Prostate gland (tissue), 2 donors: Measurements from ENCODE around the gene LACTBL1.

ENCODE experiments used
- POLR2A ChIP-seq: fragments of 450-650 bp; IDR thresholded peaks from one replicate; pipeline ENCODE4 v1.6.1; 2016; ENCODE audit warnings: antibody characterized with exemption, mild to moderate bottlenecking
- POLR2AphosphoS5 ChIP-seq: sonication (generic); formaldehyde crosslinking; IDR thresholded peaks from one replicate; pipeline ENCODE4 v1.6.1; 2017; ENCODE audit warnings: antibody characterized with exemption
- TF ChIP-seq, protein P1 (sequence below), 4 experiments: fragments of 200-600 bp in 2 of 4; fragments of 450-650 bp in 2 of 4; sonication (generic) in 2 of 4; IDR thresholded peaks; 1 replicate in 3 of 4; 2 replicates in 1 of 4; pipeline ENCODE4 v1.5.1; 2016 to 2019; ENCODE audit warnings: antibody characterized with exemption in 4 of 4, mild to moderate bottlenecking in 2 of 4, moderate library complexity in 2 of 4

DNA sequence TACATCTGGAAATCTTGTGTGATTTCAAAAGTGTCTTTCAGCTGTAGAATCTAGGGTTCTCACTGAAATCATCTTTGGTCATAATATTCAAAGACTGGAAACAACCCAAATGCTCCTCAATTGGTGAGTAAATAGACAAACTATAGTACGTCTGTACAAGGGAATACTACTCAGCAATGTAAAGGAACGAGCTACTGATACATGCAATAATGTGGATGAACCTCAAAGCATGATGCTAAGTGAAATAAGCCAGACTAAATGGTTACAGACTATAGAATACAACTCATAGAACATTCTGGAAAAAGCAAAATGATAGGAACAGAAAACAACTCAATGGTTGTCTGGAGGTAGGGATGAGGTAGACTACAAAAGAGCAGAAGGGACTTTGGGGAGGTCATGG lies 2.6 kb downstream of the LACTBL1 start:
- TF ChIP-seq, protein P1, sequence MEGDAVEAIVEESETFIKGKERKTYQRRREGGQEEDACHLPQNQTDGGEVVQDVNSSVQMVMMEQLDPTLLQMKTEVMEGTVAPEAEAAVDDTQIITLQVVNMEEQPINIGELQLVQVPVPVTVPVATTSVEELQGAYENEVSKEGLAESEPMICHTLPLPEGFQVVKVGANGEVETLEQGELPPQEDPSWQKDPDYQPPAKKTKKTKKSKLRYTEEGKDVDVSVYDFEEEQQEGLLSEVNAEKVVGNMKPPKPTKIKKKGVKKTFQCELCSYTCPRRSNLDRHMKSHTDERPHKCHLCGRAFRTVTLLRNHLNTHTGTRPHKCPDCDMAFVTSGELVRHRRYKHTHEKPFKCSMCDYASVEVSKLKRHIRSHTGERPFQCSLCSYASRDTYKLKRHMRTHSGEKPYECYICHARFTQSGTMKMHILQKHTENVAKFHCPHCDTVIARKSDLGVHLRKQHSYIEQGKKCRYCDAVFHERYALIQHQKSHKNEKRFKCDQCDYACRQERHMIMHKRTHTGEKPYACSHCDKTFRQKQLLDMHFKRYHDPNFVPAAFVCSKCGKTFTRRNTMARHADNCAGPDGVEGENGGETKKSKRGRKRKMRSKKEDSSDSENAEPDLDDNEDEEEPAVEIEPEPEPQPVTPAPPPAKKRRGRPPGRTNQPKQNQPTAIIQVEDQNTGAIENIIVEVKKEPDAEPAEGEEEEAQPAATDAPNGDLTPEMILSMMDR (IDR thresholded peaks at IDR 0.05): no peak
- no peak for TF ChIP-seq POLR2AphosphoS5
- no peak for TF ChIP-seq POLR2A
